Panc1 (cell line): Measurements from ENCODE around the gene CLINT1.

Experiments
- POLR2AphosphoS5 ChIP-seq: IDR thresholded peaks from 2 replicates; pipeline ENCODE4 v1.6.1; 2012; ENCODE audit warnings: mild to moderate bottlenecking, low read depth, low read length, moderate library complexity
- TCF7L2 ChIP-seq: IDR thresholded peaks from 2 replicates; pipeline ENCODE4 v1.6.1; 2011; ENCODE audit warnings: mild to moderate bottlenecking, low read depth, low read length, inconsistent platforms
- TF ChIP-seq, protein P1 (sequence below): fragments of 450-650 bp; IDR thresholded peaks from 2 replicates; pipeline ENCODE4 v1.5.1; 2017; ENCODE audit warnings: mild to moderate bottlenecking
- TF ChIP-seq, protein P2 (sequence below), 2 experiments: IDR thresholded peaks; 2 replicates each; pipeline ENCODE4 v1.6.1; 2011 to 2012; ENCODE audit warnings: low read depth in 2 of 2, control low read depth in 1 of 2, low read length in 1 of 2, mild to moderate bottlenecking in 1 of 2, moderate library complexity in 1 of 2; ENCODE audit not compliant: insufficient read depth in 1 of 2

DNA sequence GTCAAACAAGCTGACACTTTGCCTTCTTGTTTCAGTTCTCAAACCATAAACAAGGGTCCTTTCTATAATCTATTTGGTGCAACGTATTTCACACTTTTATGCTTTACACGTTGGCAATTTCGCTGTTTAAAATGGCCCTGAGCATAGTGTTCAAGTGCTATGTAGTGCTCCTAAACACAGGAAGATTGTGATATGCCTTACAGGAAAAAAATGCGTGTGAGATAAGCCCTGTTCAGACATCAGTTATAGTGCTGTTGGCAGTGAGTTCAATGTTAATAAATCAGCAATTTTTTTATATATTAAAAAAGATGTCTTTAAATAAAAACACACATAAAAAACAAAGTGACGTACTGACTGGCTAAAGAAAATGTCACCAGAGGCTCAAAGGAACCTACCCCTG lies 23.9 kb downstream of the CLINT1 start:
- TF ChIP-seq, protein P1, sequence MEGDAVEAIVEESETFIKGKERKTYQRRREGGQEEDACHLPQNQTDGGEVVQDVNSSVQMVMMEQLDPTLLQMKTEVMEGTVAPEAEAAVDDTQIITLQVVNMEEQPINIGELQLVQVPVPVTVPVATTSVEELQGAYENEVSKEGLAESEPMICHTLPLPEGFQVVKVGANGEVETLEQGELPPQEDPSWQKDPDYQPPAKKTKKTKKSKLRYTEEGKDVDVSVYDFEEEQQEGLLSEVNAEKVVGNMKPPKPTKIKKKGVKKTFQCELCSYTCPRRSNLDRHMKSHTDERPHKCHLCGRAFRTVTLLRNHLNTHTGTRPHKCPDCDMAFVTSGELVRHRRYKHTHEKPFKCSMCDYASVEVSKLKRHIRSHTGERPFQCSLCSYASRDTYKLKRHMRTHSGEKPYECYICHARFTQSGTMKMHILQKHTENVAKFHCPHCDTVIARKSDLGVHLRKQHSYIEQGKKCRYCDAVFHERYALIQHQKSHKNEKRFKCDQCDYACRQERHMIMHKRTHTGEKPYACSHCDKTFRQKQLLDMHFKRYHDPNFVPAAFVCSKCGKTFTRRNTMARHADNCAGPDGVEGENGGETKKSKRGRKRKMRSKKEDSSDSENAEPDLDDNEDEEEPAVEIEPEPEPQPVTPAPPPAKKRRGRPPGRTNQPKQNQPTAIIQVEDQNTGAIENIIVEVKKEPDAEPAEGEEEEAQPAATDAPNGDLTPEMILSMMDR: no peak
- TF ChIP-seq POLR2AphosphoS5 (no peak), TCF7L2 (no peak)
- TF ChIP-seq, protein P2, sequence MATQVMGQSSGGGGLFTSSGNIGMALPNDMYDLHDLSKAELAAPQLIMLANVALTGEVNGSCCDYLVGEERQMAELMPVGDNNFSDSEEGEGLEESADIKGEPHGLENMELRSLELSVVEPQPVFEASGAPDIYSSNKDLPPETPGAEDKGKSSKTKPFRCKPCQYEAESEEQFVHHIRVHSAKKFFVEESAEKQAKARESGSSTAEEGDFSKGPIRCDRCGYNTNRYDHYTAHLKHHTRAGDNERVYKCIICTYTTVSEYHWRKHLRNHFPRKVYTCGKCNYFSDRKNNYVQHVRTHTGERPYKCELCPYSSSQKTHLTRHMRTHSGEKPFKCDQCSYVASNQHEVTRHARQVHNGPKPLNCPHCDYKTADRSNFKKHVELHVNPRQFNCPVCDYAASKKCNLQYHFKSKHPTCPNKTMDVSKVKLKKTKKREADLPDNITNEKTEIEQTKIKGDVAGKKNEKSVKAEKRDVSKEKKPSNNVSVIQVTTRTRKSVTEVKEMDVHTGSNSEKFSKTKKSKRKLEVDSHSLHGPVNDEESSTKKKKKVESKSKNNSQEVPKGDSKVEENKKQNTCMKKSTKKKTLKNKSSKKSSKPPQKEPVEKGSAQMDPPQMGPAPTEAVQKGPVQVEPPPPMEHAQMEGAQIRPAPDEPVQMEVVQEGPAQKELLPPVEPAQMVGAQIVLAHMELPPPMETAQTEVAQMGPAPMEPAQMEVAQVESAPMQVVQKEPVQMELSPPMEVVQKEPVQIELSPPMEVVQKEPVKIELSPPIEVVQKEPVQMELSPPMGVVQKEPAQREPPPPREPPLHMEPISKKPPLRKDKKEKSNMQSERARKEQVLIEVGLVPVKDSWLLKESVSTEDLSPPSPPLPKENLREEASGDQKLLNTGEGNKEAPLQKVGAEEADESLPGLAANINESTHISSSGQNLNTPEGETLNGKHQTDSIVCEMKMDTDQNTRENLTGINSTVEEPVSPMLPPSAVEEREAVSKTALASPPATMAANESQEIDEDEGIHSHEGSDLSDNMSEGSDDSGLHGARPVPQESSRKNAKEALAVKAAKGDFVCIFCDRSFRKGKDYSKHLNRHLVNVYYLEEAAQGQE (IDR thresholded peaks at IDR 0.05; ENCODE audit: insufficient read depth in 1 of 2, low read depth in 2 of 2, low read length in 1 of 2): no peak
